Measurements from ENCODE around the gene CHKA.

DNA sequence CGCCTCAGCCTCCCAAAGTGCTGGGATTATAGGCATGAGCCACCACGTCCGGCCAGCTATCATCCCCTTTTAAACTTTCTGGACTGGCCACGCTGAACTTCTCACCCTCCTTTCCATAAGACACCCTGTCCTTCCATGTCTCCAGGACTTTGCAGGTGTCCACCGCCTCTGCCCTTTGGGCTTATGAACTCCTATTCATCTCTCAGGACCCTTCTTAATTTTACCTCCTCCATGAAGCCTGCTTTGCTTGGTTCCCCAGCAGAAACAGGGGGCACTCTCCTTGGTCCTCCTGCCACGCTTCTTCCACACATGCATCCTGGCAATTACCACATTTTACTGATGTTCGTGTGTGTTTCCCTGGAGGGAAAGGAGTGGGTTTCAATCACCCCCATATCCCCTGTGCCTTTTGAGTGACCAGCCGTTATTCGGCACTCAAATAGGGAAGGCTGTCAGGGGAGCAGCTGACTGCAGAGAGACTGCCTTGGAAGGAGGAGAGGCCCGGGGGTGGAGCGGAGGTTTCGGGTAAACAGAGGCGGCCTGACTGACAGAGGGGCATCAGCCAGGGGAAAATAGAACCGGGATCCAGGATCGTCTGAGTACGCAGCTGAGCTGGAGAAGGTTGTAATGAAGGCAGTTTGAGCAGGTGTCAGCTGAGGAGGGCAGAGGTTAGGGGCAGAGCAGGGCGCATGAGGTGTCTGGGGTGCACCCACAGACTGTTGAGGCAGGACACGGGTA, 27.1 kb upstream of the CHKA start:
- TF ChIP-seq POLR2A (IDR thresholded peaks at IDR 0.05; ENCODE audit: low read length) (no peak), GATA1 (IDR thresholded peaks at IDR 0.05; ENCODE audit: low read depth, low read length) (no peak)
